HEK293T (cell line): ENCODE measurements around the gene TMPRSS2.

Experiments
- ELF4 ChIP-seq: fragments of 450-650 bp; IDR thresholded peaks from 2 replicates; pipeline ENCODE4 v1.6.1; 2017; ENCODE audit warnings: antibody characterized with exemption
- FOXA1 ChIP-seq: fragments of 450-650 bp; IDR thresholded peaks from 2 replicates; pipeline ENCODE4 v1.6.1; 2016; ENCODE audit warnings: mild to moderate bottlenecking
- FOXK2 ChIP-seq: fragments of 450-650 bp; IDR thresholded peaks from 2 replicates; pipeline ENCODE4 v1.6.1; 2016; ENCODE audit warnings: mild to moderate bottlenecking
- FOXM1 ChIP-seq: fragments of 450-650 bp; IDR thresholded peaks from 2 replicates; pipeline ENCODE4 v1.6.1; 2017; ENCODE audit warnings: mild to moderate bottlenecking, borderline replicate concordance
- SP1 ChIP-seq: fragments of 450-650 bp; IDR thresholded peaks from 2 replicates; pipeline ENCODE4 v1.6.1; 2017
- SUZ12 ChIP-seq: fragments of 450-650 bp; IDR thresholded peaks from 2 replicates; pipeline ENCODE4 v1.6.1; 2016; ENCODE audit warnings: mild to moderate bottlenecking
- TF ChIP-seq, protein P1 (sequence below): fragments of 450-650 bp; IDR thresholded peaks from 2 replicates; pipeline ENCODE4 v1.6.1; 2016

DNA sequence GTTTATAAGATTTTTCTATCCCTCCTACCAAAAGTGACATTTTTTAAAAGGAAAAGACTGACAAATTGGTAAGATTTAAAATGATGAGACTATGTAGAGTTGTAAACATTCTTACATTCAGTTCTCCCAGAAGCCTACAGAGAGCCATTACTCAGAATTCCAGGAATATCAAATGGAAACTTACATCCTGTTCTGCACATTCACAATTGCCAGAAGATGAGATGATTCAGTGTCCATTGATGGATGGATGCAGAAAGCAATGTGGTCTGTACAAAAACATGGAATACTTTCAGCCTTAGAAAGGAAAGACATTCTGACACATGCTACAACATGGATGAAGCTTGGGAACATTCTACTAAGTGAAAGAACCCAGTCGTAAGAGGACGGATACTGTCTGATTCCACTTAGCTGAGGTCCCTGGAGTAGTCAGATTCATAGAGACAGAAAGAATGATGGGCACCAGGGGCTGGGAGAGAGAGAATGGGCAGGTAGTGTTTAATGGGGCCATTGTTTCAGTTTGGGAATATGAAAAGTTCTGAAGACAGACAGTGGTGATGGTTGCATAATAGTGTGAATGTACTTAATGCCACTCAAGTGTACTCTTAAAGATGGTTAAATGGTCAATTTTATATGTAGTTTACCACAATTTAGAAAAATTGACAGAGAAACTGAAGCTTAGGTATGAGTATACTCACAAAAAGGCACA is 65.3 kb downstream of the TMPRSS2 start:
- TF ChIP-seq FOXK2 (no peak), ELF4 (no peak), FOXM1 (no peak), SP1 (no peak), SUZ12 (no peak), FOXA1 (no peak)
- TF ChIP-seq, protein P1, sequence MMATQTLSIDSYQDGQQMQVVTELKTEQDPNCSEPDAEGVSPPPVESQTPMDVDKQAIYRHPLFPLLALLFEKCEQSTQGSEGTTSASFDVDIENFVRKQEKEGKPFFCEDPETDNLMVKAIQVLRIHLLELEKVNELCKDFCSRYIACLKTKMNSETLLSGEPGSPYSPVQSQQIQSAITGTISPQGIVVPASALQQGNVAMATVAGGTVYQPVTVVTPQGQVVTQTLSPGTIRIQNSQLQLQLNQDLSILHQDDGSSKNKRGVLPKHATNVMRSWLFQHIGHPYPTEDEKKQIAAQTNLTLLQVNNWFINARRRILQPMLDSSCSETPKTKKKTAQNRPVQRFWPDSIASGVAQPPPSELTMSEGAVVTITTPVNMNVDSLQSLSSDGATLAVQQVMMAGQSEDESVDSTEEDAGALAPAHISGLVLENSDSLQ = no peak
